Measurements from ENCODE around the gene NUDT13.
"Not testable (repeated sequence)": the region's sequence is repeated elsewhere in the genome, so short reads cannot be mapped to it uniquely, and the experiment has no call there.

DNA sequence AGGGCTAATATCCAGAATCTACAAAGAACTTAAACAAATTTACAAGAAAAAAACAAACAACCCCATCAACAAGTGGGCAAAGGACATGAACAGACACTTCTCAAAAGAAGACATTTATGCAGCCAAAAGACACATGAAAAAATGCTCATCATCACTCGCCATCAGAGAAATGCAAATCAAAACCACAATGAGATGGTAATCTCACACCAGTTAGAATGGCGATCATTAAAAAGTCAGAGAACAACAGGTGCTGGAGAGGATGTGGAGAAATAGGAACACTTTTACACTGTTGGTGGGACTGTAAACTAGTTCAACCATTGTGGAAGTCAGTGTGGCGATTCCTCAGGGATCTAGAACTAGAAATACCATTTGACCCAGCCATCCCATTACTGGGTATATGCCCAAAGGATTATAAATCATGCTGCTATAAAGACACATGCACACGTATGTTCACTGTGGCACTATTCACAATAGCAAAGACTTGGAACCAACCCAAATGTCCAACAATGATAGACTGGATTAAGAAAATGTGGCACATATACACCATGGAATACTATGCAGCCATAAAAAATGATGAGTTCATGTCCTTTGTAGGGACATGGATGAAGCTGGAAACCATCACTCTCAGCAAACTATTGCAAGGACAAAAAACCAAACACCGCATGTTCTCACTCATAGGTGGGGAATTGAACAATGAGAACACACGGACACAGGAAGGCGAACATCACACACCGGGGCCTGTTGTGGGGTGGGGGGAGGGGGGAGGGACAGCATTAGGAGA, 40.6 kb downstream of the NUDT13 start:
- not testable (repeated sequence) for TF ChIP-seq SUZ12 (IDR thresholded peaks at IDR 0.05; ENCODE audit: extremely low read depth, insufficient read depth, insufficient read length); ZNF274 (IDR thresholded peaks at IDR 0.05; ENCODE audit: low read depth, low read length); YY1 (IDR thresholded peaks at IDR 0.05; ENCODE audit: insufficient read depth, insufficient read length)

Measured in NT2/D1 (cell line).